Uterus (tissue), 4 donors: ENCODE results near the gene NEUROD6. TPM values are rescaled to one million over a fixed set of nuclear protein-coding genes. Genes with fewer than 3 reads are reported as not detected.

ENCODE experiments used
- DNase-seq, 2 donors: peaks; one replicate each; pipeline ENCODE4 v3.0.0-alpha.2; 2019 to 2020
- H3K27ac ChIP-seq, 2 donors: fragments of 200-600 bp; sonication (generic); 1 replicate in 1 of 2; 2 replicates in 1 of 2; pipeline ENCODE4 v1.5.1; 2016 to 2018
- H3K27me3 ChIP-seq, 2 donors: fragments of 200-600 bp; sonication (generic); one replicate each; pipeline ENCODE4 v1.5.1; 2018 to 2019; ENCODE audit warnings: control low read depth in 1 of 2
- H3K36me3 ChIP-seq, 2 donors: fragments of 200-600 bp; sonication (generic); one replicate each; pipeline ENCODE4 v1.5.1; 2019; ENCODE audit warnings: control low read depth in 1 of 2
- H3K4me1 ChIP-seq, 2 donors: fragments of 200-600 bp; sonication (generic); one replicate each; pipeline ENCODE4 v1.5.1; 2018 to 2019; ENCODE audit warnings: control low read depth in 1 of 2
- H3K4me3 ChIP-seq, 2 donors: fragments of 200-600 bp; sonication (generic); 1 replicate in 1 of 2; 2 replicates in 1 of 2; pipeline ENCODE4 v1.5.1; 2018 to 2019; ENCODE audit warnings: mild to moderate bottlenecking in 1 of 2
- H3K9me3 ChIP-seq, 2 donors: fragments of 200-600 bp; sonication (generic); one replicate each; pipeline ENCODE4 v1.5.1; 2019; ENCODE audit warnings: control low read depth in 1 of 2
- POLR2A ChIP-seq, 2 donors: fragments of 450-650 bp; IDR thresholded peaks; one replicate each; pipeline ENCODE4 v1.6.1; 2016; ENCODE audit warnings: antibody characterized with exemption in 2 of 2, mild to moderate bottlenecking in 1 of 2, moderate library complexity in 1 of 2
- intact Hi-C: fragments of 100-400 bp; cut with DNase I; formaldehyde crosslinking; loops from one replicate; pipeline ENCODE4 v1.15.1; 2023; ENCODE audit warnings: low total_unique reads
- total RNA-seq, 4 donors: library from RNA; depleted of rRNA in 3 of 4; stranded (reverse); fragments of >200 nt in 3 of 4; gene quantifications; one replicate each; pipeline versions ENCODE4 v1.1.0 to v1.2.4, GENCODE V29; 2014 to 2023
- TF ChIP-seq, protein P1 (sequence below), 4 experiments: fragments of 200-600 bp in 2 of 4; fragments of 450-650 bp in 2 of 4; sonication (generic) in 2 of 4; IDR thresholded peaks; one replicate each; pipeline ENCODE4 v1.5.1; 2016 to 2019; ENCODE audit warnings: antibody characterized with exemption in 4 of 4, mild to moderate bottlenecking in 2 of 4, moderate library complexity in 1 of 4
- donor health status: DM: yes; HTN: yes; CAD: no.

Gene NEUROD6
- total RNA-seq, 4 donors from 2014 or later, result not detected

DNA sequence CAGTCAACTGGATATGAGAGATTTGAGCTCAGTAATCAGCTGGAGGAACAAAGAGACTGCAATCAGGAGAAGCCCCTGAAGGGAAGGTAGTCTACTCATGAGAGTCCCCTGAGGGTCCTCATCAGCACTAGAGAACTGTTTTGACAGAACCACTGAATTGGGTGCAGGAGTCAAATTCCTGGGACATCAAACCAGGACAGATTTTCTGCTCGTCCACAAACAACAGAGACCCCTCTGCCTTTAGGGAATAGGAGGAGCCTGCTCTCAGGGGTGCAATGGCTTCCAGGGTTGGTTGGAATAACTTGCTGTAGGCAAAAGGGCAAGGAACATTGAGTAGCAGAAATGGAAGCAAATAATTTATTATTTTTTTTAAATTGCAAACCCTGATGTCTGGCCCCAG, 21.9 kb upstream of the NEUROD6 start:
- no peaks in the 10 kb centered on the region for H3K9me3 ChIP-seq
- no peak overlapping the region for H3K27ac ChIP-seq
- no peak for DNase-seq
- H3K27me3 ChIP-seq, result no peaks in the 10 kb centered on the region
- intact Hi-C loops, result no loop called here
- TF ChIP-seq POLR2A (IDR thresholded peaks at IDR 0.05), result no peak
- TF ChIP-seq, protein P1, sequence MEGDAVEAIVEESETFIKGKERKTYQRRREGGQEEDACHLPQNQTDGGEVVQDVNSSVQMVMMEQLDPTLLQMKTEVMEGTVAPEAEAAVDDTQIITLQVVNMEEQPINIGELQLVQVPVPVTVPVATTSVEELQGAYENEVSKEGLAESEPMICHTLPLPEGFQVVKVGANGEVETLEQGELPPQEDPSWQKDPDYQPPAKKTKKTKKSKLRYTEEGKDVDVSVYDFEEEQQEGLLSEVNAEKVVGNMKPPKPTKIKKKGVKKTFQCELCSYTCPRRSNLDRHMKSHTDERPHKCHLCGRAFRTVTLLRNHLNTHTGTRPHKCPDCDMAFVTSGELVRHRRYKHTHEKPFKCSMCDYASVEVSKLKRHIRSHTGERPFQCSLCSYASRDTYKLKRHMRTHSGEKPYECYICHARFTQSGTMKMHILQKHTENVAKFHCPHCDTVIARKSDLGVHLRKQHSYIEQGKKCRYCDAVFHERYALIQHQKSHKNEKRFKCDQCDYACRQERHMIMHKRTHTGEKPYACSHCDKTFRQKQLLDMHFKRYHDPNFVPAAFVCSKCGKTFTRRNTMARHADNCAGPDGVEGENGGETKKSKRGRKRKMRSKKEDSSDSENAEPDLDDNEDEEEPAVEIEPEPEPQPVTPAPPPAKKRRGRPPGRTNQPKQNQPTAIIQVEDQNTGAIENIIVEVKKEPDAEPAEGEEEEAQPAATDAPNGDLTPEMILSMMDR (IDR thresholded peaks at IDR 0.05), result no peak
- no peak overlapping the region for H3K4me3 ChIP-seq
- H3K36me3 ChIP-seq, result no peaks in the 10 kb centered on the region
- no peaks in the 10 kb centered on the region for H3K4me1 ChIP-seq

DNA sequence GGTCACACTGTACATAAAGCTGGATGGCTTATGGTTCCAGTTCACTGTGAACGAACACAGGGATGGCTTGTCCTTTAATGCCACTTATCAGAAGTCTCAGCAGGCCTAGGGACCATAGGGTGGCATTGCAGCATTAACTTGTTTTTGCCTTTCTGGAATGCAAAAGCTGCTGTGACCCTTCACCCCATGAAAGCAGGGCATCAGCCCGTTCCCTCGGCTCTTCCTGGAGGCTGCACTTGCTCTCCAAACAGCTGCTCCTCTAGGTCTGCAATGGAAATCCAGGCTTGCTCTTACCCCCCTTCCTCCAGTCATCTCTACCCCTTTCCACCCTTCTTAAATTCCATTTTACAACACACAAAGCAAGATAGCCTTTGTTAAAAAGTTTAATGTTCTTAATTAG, 17.9 kb upstream of the NEUROD6 start:
- Histone ChIP-seq H3K4me3 (no peak overlapping the region), H3K9me3 (no peaks in the 10 kb centered on the region), H3K4me1 (no peaks in the 10 kb centered on the region), H3K27ac (no peak overlapping the region), H3K27me3 (no peaks in the 10 kb centered on the region), H3K36me3 (no peaks in the 10 kb centered on the region)
- no peak for DNase-seq
- TF ChIP-seq POLR2A (IDR thresholded peaks at IDR 0.05), result no peak
- TF ChIP-seq, protein P1 (IDR thresholded peaks at IDR 0.05), result no peak
- intact Hi-C loops, result no loop called here

DNA sequence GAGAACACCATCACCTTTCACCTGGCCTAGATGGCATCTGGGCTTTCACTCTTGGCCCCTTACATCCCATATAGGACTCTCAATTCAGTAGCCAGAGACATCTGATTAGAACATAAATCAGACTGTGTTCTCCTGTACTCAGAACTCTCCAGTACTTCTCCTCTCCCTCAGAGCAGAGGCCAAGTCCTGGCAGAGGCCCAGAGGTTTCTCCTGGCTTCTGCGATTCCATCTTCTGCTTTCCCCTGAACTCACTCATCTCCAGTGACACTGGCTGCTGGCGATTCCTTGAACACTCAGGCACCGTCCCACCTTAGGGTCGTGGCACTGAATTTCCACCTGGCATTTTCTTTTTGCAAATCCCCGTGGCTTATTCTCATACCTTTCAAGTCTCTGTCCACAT, 4.9 kb upstream of the NEUROD6 start:
- Histone ChIP-seq H3K36me3 (no peaks in the 10 kb centered on the region), H3K4me3 (no peak overlapping the region), H3K27me3 (no peaks in the 10 kb centered on the region), H3K4me1 (no peaks in the 10 kb centered on the region), H3K9me3 (no peaks in the 10 kb centered on the region), H3K27ac (no peak overlapping the region)
- no peak for DNase-seq
- TF ChIP-seq POLR2A (IDR thresholded peaks at IDR 0.05), result no peak
- TF ChIP-seq, protein P1 (IDR thresholded peaks at IDR 0.05), result no peak
- intact Hi-C loops, result no loop called here

DNA sequence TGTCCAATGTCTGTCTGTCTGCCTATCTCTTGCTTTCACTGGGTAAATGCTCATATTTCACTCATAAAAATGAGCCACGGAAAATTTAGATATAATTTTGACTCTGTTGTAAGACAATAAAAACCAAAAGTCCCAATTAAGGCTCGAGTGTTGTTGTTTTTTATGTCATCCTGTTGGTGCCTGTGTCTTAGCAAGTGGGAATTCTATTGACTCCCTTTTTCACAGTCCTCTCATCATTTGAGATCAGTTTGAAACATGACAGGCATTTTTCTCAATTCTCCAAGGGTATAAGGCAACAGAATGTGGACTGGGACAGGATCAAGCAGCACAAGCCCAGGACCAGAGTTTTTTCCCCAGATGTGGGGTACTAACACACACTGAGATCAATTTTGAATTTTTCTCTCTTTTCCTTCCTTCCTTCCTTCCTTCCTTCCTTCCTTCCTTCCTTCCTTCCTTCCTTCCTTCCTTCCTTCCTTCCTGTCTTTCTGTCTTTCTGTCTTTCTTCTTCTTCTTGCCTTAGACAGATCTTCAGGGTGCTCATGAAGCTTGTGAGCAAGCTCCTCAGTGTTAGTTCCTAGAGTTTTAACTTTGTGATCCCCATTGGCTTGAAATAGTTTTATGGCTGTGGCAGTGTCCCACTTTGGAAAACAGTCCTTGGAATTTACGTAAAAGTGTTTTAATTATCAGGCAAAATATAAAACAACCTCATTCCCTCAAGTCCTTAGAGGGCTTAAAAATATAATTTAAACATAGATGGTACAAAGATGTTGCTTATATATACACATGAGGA, 3.2 kb upstream of the NEUROD6 start:
- intact Hi-C loops, result no loop called here
- H3K27ac ChIP-seq, result no peak overlapping the region
- no peaks in the 10 kb centered on the region for H3K9me3 ChIP-seq
- DNase-seq, result no peak
- no peaks in the 10 kb centered on the region for H3K36me3 ChIP-seq
- no peaks in the 10 kb centered on the region for H3K4me1 ChIP-seq
- no peak overlapping the region for H3K4me3 ChIP-seq
- no peaks in the 10 kb centered on the region for H3K27me3 ChIP-seq
- TF ChIP-seq, protein P1 (IDR thresholded peaks at IDR 0.05), result no peak
- TF ChIP-seq POLR2A (IDR thresholded peaks at IDR 0.05), result no peak

DNA sequence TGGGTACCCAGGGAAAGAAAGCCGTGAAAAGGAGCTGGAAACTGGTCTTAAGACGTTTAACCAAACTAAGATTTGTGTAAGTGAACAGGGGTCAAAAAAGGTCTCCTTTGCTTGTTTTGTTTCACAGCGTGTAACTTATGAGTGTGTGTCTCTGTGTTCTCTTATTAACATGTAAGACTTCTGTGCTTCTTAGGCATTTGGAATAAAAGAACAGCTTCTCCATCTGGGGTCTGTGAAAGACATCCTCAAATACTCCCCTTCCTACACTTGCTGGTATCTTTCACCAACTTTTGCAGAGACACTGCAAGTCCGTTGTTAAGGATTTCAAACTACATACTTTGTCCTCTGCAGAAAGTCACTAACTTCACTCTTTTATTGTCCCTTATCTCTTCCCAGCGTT, 615 bp upstream of the NEUROD6 start:
- H3K36me3 ChIP-seq, result no peaks in the 10 kb centered on the region
- intact Hi-C loops, result no loop called here
- H3K4me3 ChIP-seq, result no peak overlapping the region
- no peak overlapping the region for H3K27ac ChIP-seq
- H3K27me3 ChIP-seq, result peaks cover 0 to 12% of the 10 kb centered on the region in 2 donors
- DNase-seq, result no peak
- H3K4me1 ChIP-seq, result no peaks in the 10 kb centered on the region
- TF ChIP-seq, protein P1 (IDR thresholded peaks at IDR 0.05), result no peak
- TF ChIP-seq POLR2A (IDR thresholded peaks at IDR 0.05), result no peak
- no peaks in the 10 kb centered on the region for H3K9me3 ChIP-seq
